HL-60/S4 treated with retinoic acid at 250 ng/mL for 4 days and 3 days (cell line): ENCODE results near the gene SLC25A42.

Experiments used
- in situ Hi-C: fragments of 300-500 bp; cut with MboI; formaldehyde crosslinking; loops from 2 replicates; pipeline ENCODE4 v1.7.0; 2022; ENCODE audit warnings: low sequenced_read_pairs

Gene SLC25A42

GRCh38 chr19:19050104-19050503, 13.7 kb upstream of the SLC25A42 start:
- in situ Hi-C loops: loop anchor here (10.0 kb wide), 1 partner anchor 95 kb away; no protein-coding TSS in a partner anchor

DNA sequence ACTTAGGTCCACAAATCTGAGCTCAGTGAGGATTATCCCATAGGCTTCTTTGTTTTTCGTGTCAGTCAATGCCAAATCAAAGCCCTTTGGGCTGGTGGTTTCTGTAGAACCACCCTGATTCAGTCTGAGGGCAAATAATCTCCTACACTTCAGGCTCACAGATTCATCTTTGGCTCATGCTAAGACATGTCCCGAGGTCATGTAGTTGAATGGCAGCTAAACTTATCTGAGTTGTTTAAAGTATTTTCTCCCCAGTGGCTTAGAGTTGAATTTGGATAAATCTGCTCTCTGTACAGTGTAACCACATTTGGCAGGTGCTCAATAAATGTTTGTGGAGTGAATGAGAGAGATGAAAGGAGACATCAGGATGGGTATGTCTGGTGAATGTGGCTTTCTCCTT, 13.1 kb upstream of the SLC25A42 start:
- in situ Hi-C loops: loop anchor here (10.0 kb wide), 1 partner anchor 94 kb away; no protein-coding TSS in a partner anchor

- in situ Hi-C loops: loop anchor here (10.0 kb wide), 1 partner anchor 93 kb away; no protein-coding TSS in a partner anchor
Measured at GRCh38 chr19:19051478-19052213, 12.1 kb upstream of the SLC25A42 start.

DNA sequence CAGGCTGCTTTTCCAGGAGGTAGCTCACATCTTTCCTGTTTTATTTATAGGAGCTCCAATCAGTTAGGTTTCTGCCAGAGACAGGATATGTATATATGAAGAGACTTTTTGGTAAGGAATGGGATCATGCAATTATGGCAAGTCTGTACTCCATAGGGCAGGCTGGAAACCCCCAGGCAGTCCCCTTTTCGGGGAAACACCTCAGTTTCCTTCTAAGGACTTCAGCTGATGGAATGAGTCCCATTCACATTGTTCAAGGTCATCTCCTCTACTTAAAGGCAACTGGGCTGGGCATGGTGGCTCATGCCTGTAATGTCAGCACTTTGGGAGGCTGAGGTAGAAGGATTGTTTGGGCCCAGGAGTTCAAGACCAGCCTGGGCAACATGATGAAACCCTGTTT, 10.9 kb upstream of the SLC25A42 start:
- in situ Hi-C loops: loop anchor here (10.0 kb wide), 1 partner anchor 92 kb away; no protein-coding TSS in a partner anchor

- in situ Hi-C loops: loop anchor here (10.0 kb wide), 1 partner anchor 91 kb away; no protein-coding TSS in a partner anchor
Measured at GRCh38 chr19:19053508-19054314, 10.1 kb upstream of the SLC25A42 start.

DNA sequence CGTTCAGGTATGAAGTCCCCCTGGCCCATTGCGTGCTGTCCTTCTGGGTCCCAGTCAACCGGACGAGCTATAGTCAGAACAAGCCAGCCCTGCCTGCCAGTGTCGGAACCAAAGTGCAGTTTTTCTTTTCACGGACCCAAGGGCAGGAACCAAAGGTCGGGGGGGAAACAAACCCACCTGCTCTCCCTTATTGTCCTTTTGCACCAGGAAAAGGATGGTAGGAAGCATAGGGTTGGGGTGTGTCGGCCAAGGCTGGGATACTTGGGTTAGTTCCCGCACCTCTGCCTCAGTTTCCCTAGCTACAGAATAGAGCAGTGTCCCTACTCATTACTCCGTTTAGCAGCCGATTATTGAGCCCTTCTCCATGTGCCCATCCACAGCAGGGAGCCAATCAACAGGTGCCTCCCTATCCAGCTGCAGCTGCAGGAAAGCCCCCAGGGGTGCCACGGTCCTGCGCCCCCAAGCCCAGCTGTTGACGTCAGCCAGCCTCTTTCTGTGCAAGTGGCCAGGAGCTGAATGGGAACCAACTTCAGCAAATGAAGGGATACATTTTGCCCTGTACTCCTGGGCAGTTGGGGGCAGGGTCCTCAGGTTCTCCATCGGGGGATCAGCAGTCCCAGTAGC, 9.4 kb upstream of the SLC25A42 start:
- in situ Hi-C loops: loop anchor here (10.0 kb wide), 1 partner anchor 90 kb away; no protein-coding TSS in a partner anchor

GRCh38 chr19:19054939-19055440, 8.8 kb upstream of the SLC25A42 start:
- in situ Hi-C loops: loop anchor here (10.0 kb wide), 1 partner anchor 90 kb away; no protein-coding TSS in a partner anchor

- in situ Hi-C loops: loop anchor here (10.0 kb wide), 1 partner anchor 89 kb away; no protein-coding TSS in a partner anchor
Measured at GRCh38 chr19:19055701-19056100, 8.1 kb upstream of the SLC25A42 start.

- in situ Hi-C loops: loop anchor here (10.0 kb wide), 1 partner anchor 88 kb away; no protein-coding TSS in a partner anchor
Measured at GRCh38 chr19:19056636-19057275, 7.0 kb upstream of the SLC25A42 start.

GRCh38 chr19:19057317-19057716, 6.5 kb upstream of the SLC25A42 start:
- in situ Hi-C loops: loop anchor here (10.0 kb wide), 1 partner anchor 87 kb away; no protein-coding TSS in a partner anchor

- in situ Hi-C loops: loop anchor here (10.0 kb wide), 1 partner anchor 87 kb away; no protein-coding TSS in a partner anchor
Measured at GRCh38 chr19:19057720-19058119, 6.1 kb upstream of the SLC25A42 start.

DNA sequence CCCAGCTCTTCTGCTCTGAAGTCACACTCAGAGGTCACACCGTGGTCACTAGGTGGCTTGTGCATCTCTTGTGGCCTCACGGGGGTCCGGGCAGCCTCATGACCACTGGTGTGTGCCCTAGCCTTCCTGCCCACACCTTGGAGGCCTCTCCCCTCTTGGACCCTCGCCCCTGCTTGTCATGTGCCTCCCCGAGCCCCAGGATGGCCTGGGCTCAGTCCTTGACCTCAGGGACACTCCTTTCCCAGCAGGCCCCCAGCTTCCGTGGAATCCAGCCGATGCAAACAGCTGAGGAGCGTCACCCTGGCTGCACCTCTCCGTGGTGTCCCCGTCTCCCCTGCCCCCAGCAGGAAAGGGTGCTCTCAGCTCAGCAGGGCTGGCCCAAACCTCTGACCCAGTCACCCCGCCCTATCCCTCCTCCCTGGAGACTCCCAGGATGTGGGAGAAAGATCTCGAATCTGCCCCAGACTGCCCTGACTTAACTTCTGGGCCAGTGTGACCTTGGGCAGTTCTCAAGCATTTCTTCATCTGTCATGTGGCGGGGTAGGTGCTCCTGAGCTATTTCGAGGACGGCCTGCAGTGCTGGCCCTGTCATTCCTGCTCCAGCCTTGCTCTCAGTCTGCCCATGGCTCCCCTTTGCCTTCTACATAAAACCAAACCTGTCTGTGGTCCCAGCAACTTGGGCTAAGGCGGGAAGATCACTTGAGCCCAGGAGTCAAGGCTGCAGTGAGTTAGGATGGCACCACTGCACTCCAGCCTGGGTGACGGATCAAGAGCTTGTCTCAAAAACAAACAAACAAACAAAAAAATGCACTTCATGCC, 4.6 kb upstream of the SLC25A42 start:
- in situ Hi-C loops: loop anchor here (10.0 kb wide), 1 partner anchor 86 kb away; no protein-coding TSS in a partner anchor

- in situ Hi-C loops: loop anchor here (10.0 kb wide), 1 partner anchor 85 kb away; no protein-coding TSS in a partner anchor
Measured at GRCh38 chr19:19059837-19060611, 3.8 kb upstream of the SLC25A42 start.

DNA sequence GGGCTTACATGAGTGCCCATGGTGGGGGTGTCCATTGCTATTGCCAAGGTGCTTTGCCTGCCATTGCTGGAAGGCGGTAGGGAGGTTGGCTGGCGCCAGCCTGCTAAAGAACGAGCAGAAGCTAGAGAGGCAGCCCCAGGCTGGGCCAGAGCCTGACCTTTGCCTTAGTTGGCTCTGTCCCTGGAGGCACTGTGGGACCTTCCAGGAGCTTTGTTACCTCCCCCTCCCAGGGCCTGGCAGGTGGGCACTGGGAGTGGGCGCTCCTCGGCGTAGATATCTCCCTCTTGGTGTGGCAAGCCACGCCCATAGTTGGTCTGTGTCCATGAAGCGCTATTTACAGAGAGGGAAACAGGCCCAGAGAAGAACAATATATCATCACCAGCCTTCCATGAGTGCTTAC, 2.3 kb upstream of the SLC25A42 start:
- in situ Hi-C loops: no loop called here

- in situ Hi-C loops: no loop called here
Measured at GRCh38 chr19:19062454-19063182, 1.2 kb upstream of the SLC25A42 start.

- in situ Hi-C loops: no loop called here
Measured at GRCh38 chr19:19064098-19064722, 416 bp downstream of the SLC25A42 start.
